Parathyroid adenoma (tissue), 2 donors: ENCODE results near the gene LELP1.

Experiments
- H2AFZ ChIP-seq: fragments of 300-600 bp; sonication (generic); one replicate; pipeline ENCODE4 v1.7.0; 2017; ENCODE audit warnings: antibody characterized with exemption, mild to moderate bottlenecking
- H3K27ac ChIP-seq: fragments of 300-600 bp; sonication (generic); one replicate; pipeline ENCODE4 v1.7.0; 2017
- H3K27me3 ChIP-seq: fragments of 300-600 bp; sonication (generic); one replicate; pipeline ENCODE4 v1.7.0; 2017; ENCODE audit warnings: low read length; ENCODE audit not compliant: control insufficient read depth, insufficient read depth
- H3K36me3 ChIP-seq: fragments of 300-600 bp; sonication (generic); one replicate; pipeline ENCODE4 v1.7.0; 2017; ENCODE audit warnings: low read length; ENCODE audit not compliant: control insufficient read depth, insufficient read depth
- H3K4me1 ChIP-seq: fragments of 300-600 bp; sonication (generic); one replicate; pipeline ENCODE4 v1.7.0; 2017; ENCODE audit warnings: control low read depth
- H3K4me2 ChIP-seq: fragments of 300-600 bp; sonication (generic); one replicate; pipeline ENCODE4 v1.7.0; 2017; ENCODE audit warnings: low read length
- H3K4me3 ChIP-seq: fragments of 300-600 bp; sonication (generic); one replicate; pipeline ENCODE4 v1.7.0; 2017; ENCODE audit warnings: low read depth, low read length
- H3K79me2 ChIP-seq: fragments of 300-600 bp; sonication (generic); one replicate; pipeline ENCODE4 v1.7.0; 2017; ENCODE audit warnings: control low read depth
- H3K9ac ChIP-seq: fragments of 300-600 bp; sonication (generic); one replicate; pipeline ENCODE4 v1.7.0; 2017; ENCODE audit warnings: mild to moderate bottlenecking
- H3K9me3 ChIP-seq: fragments of 300-600 bp; sonication (generic); one replicate; pipeline ENCODE4 v1.7.0; 2017; ENCODE audit warnings: low read length; ENCODE audit not compliant: control insufficient read depth
- CTCF ChIP-seq: fragments of 300-600 bp; sonication (generic); IDR thresholded peaks from one replicate; pipeline ENCODE4 v1.7.0; 2017; ENCODE audit warnings: antibody characterized with exemption, mild to moderate bottlenecking
- donor health status: primary hyperparathyroidism.

The LELP1 gene

GRCh38 chr1:153203130-153203529 is at the start of gene LELP1:
LELP1 (plus strand) TSS chr1:153203430; CDS start chr1:153204708, 1,278 bp downstream.
- Histone ChIP-seq H3K27ac (no peak within 1 kb of the TSS), H3K79me2 (no peaks in the 10 kb centered on the region), H3K9me3 (no peaks in the 10 kb centered on the region), H3K4me3 (no peak within 1 kb of the TSS), H3K4me2 (no peak within 1 kb of the TSS), H3K9ac (no peak within 1 kb of the TSS), H2AFZ (no peak within 1 kb of the TSS), H3K27me3 (no peaks in the 10 kb centered on the region), H3K4me1 (no peaks in the 10 kb centered on the region), H3K36me3 (no peaks in the 10 kb centered on the region)
- TF ChIP-seq CTCF = no peak

- H3K4me2 ChIP-seq = no peak overlapping the region
- H3K79me2 ChIP-seq = no peaks in the 10 kb centered on the region
- no peaks in the 10 kb centered on the region for H3K27me3 ChIP-seq
- H3K9ac ChIP-seq = no peak overlapping the region
- H2AFZ ChIP-seq = no peak overlapping the region
- no peaks in the 10 kb centered on the region for H3K9me3 ChIP-seq
- no peaks in the 10 kb centered on the region for H3K36me3 ChIP-seq
- H3K27ac ChIP-seq = no peak overlapping the region
- H3K4me1 ChIP-seq = no peaks in the 10 kb centered on the region
- TF ChIP-seq CTCF = no peak
- H3K4me3 ChIP-seq = no peak overlapping the region
Measured at GRCh38 chr1:153155541-153155940, 47.7 kb upstream of the LELP1 start.

GRCh38 chr1:153168686-153169085 is 34.5 kb upstream of the LELP1 start:
- H3K9ac ChIP-seq = no peak overlapping the region
- no peak overlapping the region for H3K4me2 ChIP-seq
- no peak overlapping the region for H3K27ac ChIP-seq
- H3K36me3 ChIP-seq = no peaks in the 10 kb centered on the region
- no peak for TF ChIP-seq CTCF
- H3K27me3 ChIP-seq = no peaks in the 10 kb centered on the region
- H2AFZ ChIP-seq = no peak overlapping the region
- H3K79me2 ChIP-seq = no peaks in the 10 kb centered on the region
- no peak overlapping the region for H3K4me3 ChIP-seq
- no peaks in the 10 kb centered on the region for H3K9me3 ChIP-seq
- H3K4me1 ChIP-seq = no peaks in the 10 kb centered on the region

GRCh38 chr1:153174624-153175023 is 28.6 kb upstream of the LELP1 start:
- no peaks in the 10 kb centered on the region for H3K79me2 ChIP-seq
- no peak overlapping the region for H3K4me3 ChIP-seq
- H3K4me2 ChIP-seq = no peak overlapping the region
- H3K27ac ChIP-seq = no peak overlapping the region
- no peak for TF ChIP-seq CTCF
- H2AFZ ChIP-seq = no peak overlapping the region
- H3K36me3 ChIP-seq = no peaks in the 10 kb centered on the region
- no peaks in the 10 kb centered on the region for H3K4me1 ChIP-seq
- no peaks in the 10 kb centered on the region for H3K27me3 ChIP-seq
- no peaks in the 10 kb centered on the region for H3K9me3 ChIP-seq
- H3K9ac ChIP-seq = no peak overlapping the region

- Histone ChIP-seq H2AFZ (no peak overlapping the region), H3K9ac (no peak overlapping the region), H3K4me2 (no peak overlapping the region), H3K36me3 (no peaks in the 10 kb centered on the region), H3K4me1 (no peaks in the 10 kb centered on the region), H3K27ac (no peak overlapping the region), H3K4me3 (no peak overlapping the region), H3K9me3 (no peaks in the 10 kb centered on the region), H3K79me2 (no peaks in the 10 kb centered on the region), H3K27me3 (no peaks in the 10 kb centered on the region)
- no peak for TF ChIP-seq CTCF
Measured at GRCh38 chr1:153178922-153179321, 24.3 kb upstream of the LELP1 start.
